Keratinocyte (primary cell): Measurements from ENCODE around the gene DPYSL4. TPM values are rescaled to one million over a fixed set of nuclear protein-coding genes. Genes with fewer than 3 reads are reported as not detected.

Source experiments
- DNase-seq: peaks from one replicate; pipeline ENCODE4 v3.0.0-alpha.2; 2011; ENCODE audit warnings: low read depth, missing footprints, low spot score
- FAIRE-seq: peaks from 2 replicates; lab custom pipeline; 2011; peaks lifted over from hg19 to GRCh38; lab: Jason Lieb, UNC
- H2AFZ ChIP-seq: 2 replicates; pipeline ENCODE4 v1.6.0; 2012; ENCODE audit warnings: low read length, control low read depth, inconsistent platforms; ENCODE audit not compliant: control insufficient read depth
- H3K27ac ChIP-seq: 2 replicates; pipeline ENCODE4 v1.5.1; 2011; ENCODE audit warnings: low read length; ENCODE audit not compliant: control insufficient read depth, insufficient read depth
- H3K27me3 ChIP-seq: 3 replicates; pipeline ENCODE4 v1.6.0; 2011; ENCODE audit warnings: low read length; ENCODE audit not compliant: control insufficient read depth, insufficient read depth; ENCODE audit errors: extremely low read depth
- H3K36me3 ChIP-seq, 2 experiments: 2 replicates in 1 of 2; 3 replicates in 1 of 2; pipeline ENCODE4 v1.5.1; 2011; ENCODE audit warnings: low read length in 2 of 2, mild to moderate bottlenecking in 1 of 2; ENCODE audit not compliant: control insufficient read depth in 2 of 2, insufficient read depth in 2 of 2; ENCODE audit errors: extremely low read depth in 1 of 2
- H3K4me1 ChIP-seq: 3 replicates; pipeline ENCODE4 v1.5.1; 2011; ENCODE audit warnings: low read length; ENCODE audit not compliant: control insufficient read depth, insufficient read depth; ENCODE audit errors: extremely low read depth
- H3K4me2 ChIP-seq: 3 replicates; pipeline ENCODE4 v1.6.0; 2011; ENCODE audit warnings: low read depth, low read length; ENCODE audit not compliant: control insufficient read depth, insufficient read depth; ENCODE audit errors: extremely low read depth
- H3K4me3 ChIP-seq, 3 experiments: fragments of 200-600 bp in 1 of 3; sonication (generic) in 1 of 3; 2 replicates in 2 of 3; 3 replicates in 1 of 3; pipeline ENCODE4 v1.5.1; 2011 to 2016; ENCODE audit warnings: low read length in 3 of 3, mild to moderate bottlenecking in 3 of 3, control low read depth in 2 of 3, inconsistent platforms in 1 of 3, low read depth in 1 of 3, mixed read lengths in 1 of 3, mixed run types in 1 of 3, moderate library complexity in 1 of 3; ENCODE audit not compliant: control insufficient read depth in 2 of 3, insufficient read depth in 2 of 3; ENCODE audit errors: extremely low read depth in 1 of 3
- H3K79me2 ChIP-seq: 2 replicates; pipeline ENCODE4 v1.6.0; 2012; ENCODE audit warnings: low read length; ENCODE audit not compliant: control insufficient read depth, insufficient read depth
- H3K9ac ChIP-seq: 3 replicates; pipeline ENCODE4 v1.6.0; 2011; ENCODE audit warnings: low read length; ENCODE audit not compliant: control insufficient read depth, insufficient read depth; ENCODE audit errors: extremely low read depth
- H3K9me1 ChIP-seq: 3 replicates; pipeline ENCODE4 v1.6.0; 2011; ENCODE audit warnings: low read length; ENCODE audit not compliant: control insufficient read depth, insufficient read depth; ENCODE audit errors: extremely low read depth
- H3K9me3 ChIP-seq: 2 replicates; pipeline ENCODE4 v1.5.1; 2012; ENCODE audit warnings: low read depth, low read length; ENCODE audit not compliant: control insufficient read depth
- H4K20me1 ChIP-seq: 3 replicates; pipeline ENCODE4 v1.6.0; 2011; ENCODE audit warnings: low read length; ENCODE audit not compliant: control insufficient read depth, insufficient read depth; ENCODE audit errors: extremely low read depth
- CTCF ChIP-seq, 3 experiments: IDR thresholded peaks in 1 of 3; conservative IDR thresholded peaks in 1 of 3; optimal IDR thresholded peaks in 1 of 3; 2 replicates in 2 of 3; 3 replicates in 1 of 3; pipeline versions ENCODE3 to v1.5.1; 2011; ENCODE audit warnings: low read length in 3 of 3, mild to moderate bottlenecking in 3 of 3, moderate library complexity in 2 of 3, control low read depth in 1 of 3, inconsistent platforms in 1 of 3; ENCODE audit not compliant: insufficient read depth in 2 of 3; ENCODE audit errors: extremely low read depth in 1 of 3
- EZH2 ChIP-seq: IDR thresholded peaks from one replicate; pipeline ENCODE4 v1.6.1; 2012; ENCODE audit warnings: inconsistent platforms, mild to moderate bottlenecking, low read length, moderate library complexity
- dilution Hi-C: fragments of 300-500 bp; cut with MboI; formaldehyde crosslinking; loops from one replicate; pipeline ENCODE4 v1.7.0; 2020; ENCODE audit warnings: low sequenced_read_pairs; ENCODE audit not compliant: extremely low pct_ligation_motif_present
- polyA plus RNA-seq, 5 experiments: library from polyadenylated mRNA; depleted of rRNA in 3 of 5; stranded (reverse) in 3 of 5; stranded (forward) in 1 of 5; unstranded in 1 of 5; fragments of >200 nt; gene quantifications; 1 replicate in 1 of 5; 2 replicates in 3 of 5; 3 replicates in 1 of 5; pipeline versions ENCODE4 v1.2.1 to v1.2.3, GENCODE V29; 2011 to 2012; ENCODE audit warnings: missing spikeins in 2 of 5, low read depth in 1 of 5, low replicate concordance in 1 of 5

Gene DPYSL4
- polyA plus RNA-seq, 1 donor (not counting 4 experiments of a cell fraction or from before 2014, with no cell fraction given) = 7.4 TPM

DNA sequence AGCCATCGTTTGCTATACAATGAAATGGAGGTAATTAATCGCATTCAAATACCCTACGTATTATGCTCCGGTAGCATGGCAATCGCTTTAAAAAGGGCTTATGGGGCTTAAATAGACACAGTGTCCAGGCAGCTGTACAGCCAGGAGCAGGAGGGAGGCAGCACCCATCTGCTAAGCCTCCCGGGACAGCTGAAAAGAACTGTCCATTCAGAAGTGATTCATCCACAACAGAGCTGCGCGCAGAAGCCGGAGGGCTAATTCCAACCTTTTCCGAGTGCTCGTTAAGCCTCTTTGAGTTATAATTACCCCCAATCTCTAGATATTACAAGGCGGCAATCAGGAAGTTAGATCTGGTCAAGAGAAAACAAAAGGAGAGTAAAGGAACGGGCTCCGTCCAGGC lies 58.3 kb downstream of the DPYSL4 start:
- Histone ChIP-seq H3K9ac (no peak overlapping the region), H3K4me1 (no peaks in the 10 kb centered on the region), H2AFZ (no peak overlapping the region), H3K4me3 (no peak overlapping the region), H3K36me3 (no peaks in the 10 kb centered on the region), H3K27me3 (no peaks in the 10 kb centered on the region), H3K9me3 (no peaks in the 10 kb centered on the region), H3K4me2 (no peak overlapping the region), H3K79me2 (no peaks in the 10 kb centered on the region), H4K20me1 (no peaks in the 10 kb centered on the region), H3K9me1 (no peaks in the 10 kb centered on the region), H3K27ac (no peak overlapping the region)
- DNase-seq (no peak), FAIRE-seq (no peak)
- TF ChIP-seq EZH2 (no peak), CTCF (optimal IDR thresholded peaks at IDR 0.05 in 1 of 3, IDR thresholded peaks at IDR 0.05 in 1 of 3, conservative IDR thresholded peaks at IDR 0.05 in 1 of 3; ENCODE audit: extremely low read depth in 1 of 3, insufficient read depth in 2 of 3, low read length in 3 of 3) (no peak)
- dilution Hi-C loops = no loop called here

DNA sequence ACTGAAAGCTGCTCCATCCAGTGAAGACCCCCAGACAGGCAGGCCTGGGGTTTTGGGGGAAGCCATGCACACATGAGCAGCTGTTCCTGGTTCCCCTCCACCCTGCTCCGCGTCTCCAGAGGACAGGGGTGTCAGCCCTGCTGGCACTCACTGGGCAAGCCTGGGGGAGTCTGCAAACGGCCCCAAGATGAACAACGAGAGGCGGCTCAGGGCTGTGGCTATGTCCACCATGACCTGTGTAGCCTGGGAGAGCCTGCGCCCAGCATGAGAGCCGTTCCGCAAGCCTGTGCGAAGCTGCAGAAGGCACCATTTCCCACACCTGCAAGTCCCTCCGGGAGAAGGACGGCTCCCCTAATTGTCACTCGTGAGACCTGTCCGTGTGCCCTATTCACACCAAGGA lies 59.5 kb downstream of the DPYSL4 start:
- no peak overlapping the region for H3K27ac ChIP-seq
- no peaks in the 10 kb centered on the region for H3K27me3 ChIP-seq
- FAIRE-seq (no peak), DNase-seq (no peak)
- H3K9ac ChIP-seq = no peak overlapping the region
- H3K79me2 ChIP-seq = no peaks in the 10 kb centered on the region
- H3K4me2 ChIP-seq = no peak overlapping the region
- H3K4me3 ChIP-seq = no peak overlapping the region
- no peaks in the 10 kb centered on the region for H3K9me1 ChIP-seq
- no peaks in the 10 kb centered on the region for H4K20me1 ChIP-seq
- H2AFZ ChIP-seq = no peak overlapping the region
- no peaks in the 10 kb centered on the region for H3K4me1 ChIP-seq
- TF ChIP-seq EZH2 (no peak), CTCF (optimal IDR thresholded peaks at IDR 0.05 in 1 of 3, IDR thresholded peaks at IDR 0.05 in 1 of 3, conservative IDR thresholded peaks at IDR 0.05 in 1 of 3; ENCODE audit: extremely low read depth in 1 of 3, insufficient read depth in 2 of 3, low read length in 3 of 3) (no peak)
- dilution Hi-C loops = no loop called here
- H3K36me3 ChIP-seq = no peaks in the 10 kb centered on the region
- H3K9me3 ChIP-seq = no peaks in the 10 kb centered on the region
